ENCODE results near the gene ASPSCR1.

DNA sequence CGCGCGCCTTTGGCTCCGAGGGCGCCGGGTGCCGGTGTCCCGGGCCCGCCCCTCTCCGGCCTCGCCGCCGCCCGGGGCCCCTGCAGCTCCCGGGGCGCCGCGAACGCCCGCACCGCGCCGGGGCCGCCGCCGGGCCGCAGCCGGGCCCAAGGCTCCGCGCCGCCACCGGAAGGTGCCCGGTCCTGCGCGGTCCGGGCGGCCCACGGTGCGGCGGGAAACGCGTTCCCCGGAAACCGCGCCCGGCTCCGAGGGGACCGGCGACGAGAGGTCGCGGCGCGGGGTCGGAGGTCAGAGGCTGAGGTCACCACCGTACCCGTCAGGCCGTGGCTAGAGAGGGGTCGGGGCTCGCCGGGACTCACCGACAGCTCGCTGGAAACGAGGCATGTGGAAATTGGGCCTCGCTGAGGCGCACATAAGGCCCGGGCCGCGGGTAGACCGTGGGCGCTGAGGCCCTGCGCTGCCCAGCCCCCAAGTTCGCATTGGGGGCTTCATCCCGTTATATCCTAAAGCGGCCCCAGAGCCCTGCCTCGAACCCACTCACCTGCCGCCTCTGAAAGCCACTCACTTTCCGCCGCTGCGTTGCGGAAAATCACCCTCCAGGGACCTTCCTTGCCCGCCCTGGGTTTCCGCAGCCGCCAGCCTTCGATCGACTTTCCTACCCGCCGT, 88.3 kb downstream of the ASPSCR1 start, which contains the start of gene DUS1L:
- TF ChIP-seq, protein P1, sequence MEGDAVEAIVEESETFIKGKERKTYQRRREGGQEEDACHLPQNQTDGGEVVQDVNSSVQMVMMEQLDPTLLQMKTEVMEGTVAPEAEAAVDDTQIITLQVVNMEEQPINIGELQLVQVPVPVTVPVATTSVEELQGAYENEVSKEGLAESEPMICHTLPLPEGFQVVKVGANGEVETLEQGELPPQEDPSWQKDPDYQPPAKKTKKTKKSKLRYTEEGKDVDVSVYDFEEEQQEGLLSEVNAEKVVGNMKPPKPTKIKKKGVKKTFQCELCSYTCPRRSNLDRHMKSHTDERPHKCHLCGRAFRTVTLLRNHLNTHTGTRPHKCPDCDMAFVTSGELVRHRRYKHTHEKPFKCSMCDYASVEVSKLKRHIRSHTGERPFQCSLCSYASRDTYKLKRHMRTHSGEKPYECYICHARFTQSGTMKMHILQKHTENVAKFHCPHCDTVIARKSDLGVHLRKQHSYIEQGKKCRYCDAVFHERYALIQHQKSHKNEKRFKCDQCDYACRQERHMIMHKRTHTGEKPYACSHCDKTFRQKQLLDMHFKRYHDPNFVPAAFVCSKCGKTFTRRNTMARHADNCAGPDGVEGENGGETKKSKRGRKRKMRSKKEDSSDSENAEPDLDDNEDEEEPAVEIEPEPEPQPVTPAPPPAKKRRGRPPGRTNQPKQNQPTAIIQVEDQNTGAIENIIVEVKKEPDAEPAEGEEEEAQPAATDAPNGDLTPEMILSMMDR (IDR thresholded peaks at IDR 0.05), result no peak
- peak; percentile 23 to 69 for TF ChIP-seq POLR2A (IDR thresholded peaks at IDR 0.05)

All from gastroesophageal sphincter (tissue), 3 donors.